Posterior vena cava (tissue), 2 donors: ENCODE measurements around the gene GAPVD1. TPM values are rescaled to one million over a fixed set of nuclear protein-coding genes. Genes with fewer than 3 reads are reported as not detected.
"Not testable (repeated sequence)": the region's sequence is repeated elsewhere in the genome, so short reads cannot be mapped to it uniquely, and the experiment has no call there.

Experiments used
- DNase-seq: peaks from one replicate; pipeline ENCODE4 v3.0.0-alpha.2; 2020; ENCODE audit warnings: low spot score
- intact Hi-C, 2 donors: fragments of 100-400 bp; cut with DNase I; formaldehyde crosslinking; loops; one replicate each; pipeline versions ENCODE4 v1.14.1 to v1.14.2; 2022 to 2023
- total RNA-seq, 2 donors: library from RNA; stranded (reverse); fragmentation: NEBNext Ultra II Directional; extraction: Animal tissue kit (Norgen Biotek cat#: 25700); gene quantifications; one replicate each; pipeline ENCODE4 v1.2.1, GENCODE V29; 2021
- donor health status: DM: yes; HTN: yes; CAD: no.
- donor health status: DM: yes; HTN: yes; CAD: no.

Gene GAPVD1
- total RNA-seq, 2 donors from 2014 or later = 42.5 to 53.3 TPM

- intact Hi-C loops = loop anchor here in 1 of 2 donors (10.0 kb wide), 1 partner anchor 94 kb away; no protein-coding TSS in a partner anchor
- peak; percentile 100 for DNase-seq
Observed at GRCh38 chr9:125241000-125241862, 20.4 kb upstream of the GAPVD1 start, which contains the start of gene HSPA5. Gene HSPA5 (minus strand): TSS chr9:125241343. CDS start chr9:125241126, 217 bp downstream.

- DNase-seq = peak; percentile 86
- intact Hi-C loops = loop anchor here in 1 of 2 donors (10.0 kb wide), 1 partner anchor 93 kb away; no protein-coding TSS in a partner anchor
Observed at GRCh38 chr9:125241863-125242739, 19.5 kb upstream of the GAPVD1 start.

- peak; percentile 20 for DNase-seq
- intact Hi-C loops = loop anchor here in 1 of 2 donors (10.0 kb wide), 1 partner anchor 91 kb away; no protein-coding TSS in a partner anchor
Observed at GRCh38 chr9:125243792-125244260, 17.8 kb upstream of the GAPVD1 start.

- peak; percentile 10 for DNase-seq
- intact Hi-C loops = loop anchor here in 1 of 2 donors (10.0 kb wide), 1 partner anchor 89 kb away; no protein-coding TSS in a partner anchor
Observed at GRCh38 chr9:125246261-125246667, 15.4 kb upstream of the GAPVD1 start.

- intact Hi-C loops = no loop called here
- no peak for DNase-seq
Observed at GRCh38 chr9:125254231-125254630, 7.4 kb upstream of the GAPVD1 start.

- no peak for DNase-seq
- intact Hi-C loops = no loop called here
Observed at GRCh38 chr9:125255781-125256391, 5.7 kb upstream of the GAPVD1 start.

- intact Hi-C loops = no loop called here
- no peak for DNase-seq
Observed at GRCh38 chr9:125258160-125258785, 3.4 kb upstream of the GAPVD1 start.

- intact Hi-C loops = no loop called here
- no peak for DNase-seq
Observed at GRCh38 chr9:125258832-125259534, 2.6 kb upstream of the GAPVD1 start.

- intact Hi-C loops = no loop called here
- no peak for DNase-seq
Observed at GRCh38 chr9:125260561-125260960, 1.1 kb upstream of the GAPVD1 start.

GRCh38 chr9:125262294-125262991, 817 bp downstream of the GAPVD1 start:
- intact Hi-C loops = no loop called here
- no peak for DNase-seq

GRCh38 chr9:125264068-125264467, 2.4 kb downstream of the GAPVD1 start:
- intact Hi-C loops, DNase-seq: not testable (repeated sequence)

- intact Hi-C loops = no loop called here
- no peak for DNase-seq
Observed at GRCh38 chr9:125268394-125269013, 6.9 kb downstream of the GAPVD1 start.

GRCh38 chr9:125269014-125269397, 7.4 kb downstream of the GAPVD1 start:
- DNase-seq = no peak
- intact Hi-C loops = no loop called here

GRCh38 chr9:125271081-125271480, 9.5 kb downstream of the GAPVD1 start:
- intact Hi-C loops = no loop called here
- DNase-seq = no peak

- intact Hi-C loops = no loop called here
- no peak for DNase-seq
Observed at GRCh38 chr9:125272697-125273096, 11.1 kb downstream of the GAPVD1 start.

- intact Hi-C loops = no loop called here
- DNase-seq = no peak
Observed at GRCh38 chr9:125276771-125277170, 15.1 kb downstream of the GAPVD1 start.

- DNase-seq = no peak
- intact Hi-C loops = no loop called here
Observed at GRCh38 chr9:125277411-125277810, 15.8 kb downstream of the GAPVD1 start.
